ENCODE results near the gene LAMA3.

LAMA3 gene

GRCh38 chr18:23778828-23779227 lies 89.6 kb downstream of the LAMA3 start:
- no peak for DNase-seq (ENCODE audit: low read depth)

GRCh38 chr18:23779696-23780303 lies 90.5 kb downstream of the LAMA3 start:
- no peak for DNase-seq (ENCODE audit: low read depth)

DNA sequence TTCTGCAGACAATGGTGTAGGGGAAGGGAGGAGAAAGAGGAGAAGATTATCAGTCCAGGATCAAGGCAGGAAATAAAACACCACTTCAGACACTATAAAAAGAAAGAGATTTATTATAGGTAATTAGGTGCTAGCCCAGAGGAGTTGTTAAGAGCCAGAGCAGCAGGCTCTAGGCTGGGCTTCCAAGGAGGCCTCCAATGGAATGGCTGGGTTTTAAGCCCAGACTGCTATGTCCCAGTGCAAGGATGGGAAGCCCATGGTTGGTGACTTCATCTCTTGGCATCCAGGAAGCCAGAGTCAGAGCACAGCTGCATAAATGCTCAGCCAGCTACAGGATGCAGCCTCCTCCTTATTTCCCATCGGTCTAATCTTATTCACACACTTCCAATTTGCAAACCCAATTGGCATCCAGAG lies 95.6 kb downstream of the LAMA3 start:
- DNase-seq (ENCODE audit: low read depth), result no peak

DNA sequence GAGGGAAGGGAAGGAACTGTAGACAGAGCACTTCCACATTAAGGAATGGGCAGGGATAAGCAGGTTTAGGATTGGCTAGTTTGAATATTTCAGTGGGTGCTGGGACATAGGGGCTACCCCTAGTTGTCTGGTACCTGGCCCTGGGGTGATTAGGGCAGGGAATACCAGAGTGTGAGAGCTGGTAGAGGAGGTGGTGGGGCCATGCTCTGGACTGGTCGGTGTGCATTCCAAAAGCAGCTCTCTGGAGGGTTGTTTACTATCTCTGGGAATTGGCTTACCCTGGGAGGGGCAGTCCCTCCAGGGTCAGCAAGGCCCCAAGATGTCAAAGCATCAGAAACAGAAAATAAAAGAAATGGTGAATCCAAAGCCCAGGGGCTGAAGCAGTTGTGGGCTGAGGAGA lies 103.8 kb downstream of the LAMA3 start:
- no peak for DNase-seq (ENCODE audit: low read depth)

GRCh38 chr18:23793985-23794867 lies 105.0 kb downstream of the LAMA3 start:
- no peak for DNase-seq (ENCODE audit: low read depth)

DNA sequence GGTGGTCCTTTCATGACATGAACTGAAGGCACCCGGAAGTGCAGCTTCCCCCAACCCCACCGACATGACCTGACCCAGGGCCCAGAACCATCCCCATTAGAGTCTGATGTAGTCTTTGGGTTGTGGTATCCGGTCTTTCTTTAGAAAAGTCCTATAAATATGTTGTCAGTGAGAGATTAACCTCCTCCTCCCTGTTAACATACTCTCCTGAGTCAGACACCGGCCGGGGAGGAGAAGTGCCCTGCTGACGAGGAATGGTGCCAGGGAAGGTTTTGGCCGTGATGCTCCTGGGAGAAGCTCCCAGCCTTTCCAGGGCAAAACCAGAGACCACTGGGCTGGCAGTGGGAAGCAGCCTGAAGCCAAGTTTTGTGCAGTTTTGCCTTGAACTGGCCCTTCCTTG lies 109.0 kb downstream of the LAMA3 start:
- DNase-seq (ENCODE audit: low read depth), result no peak

DNA sequence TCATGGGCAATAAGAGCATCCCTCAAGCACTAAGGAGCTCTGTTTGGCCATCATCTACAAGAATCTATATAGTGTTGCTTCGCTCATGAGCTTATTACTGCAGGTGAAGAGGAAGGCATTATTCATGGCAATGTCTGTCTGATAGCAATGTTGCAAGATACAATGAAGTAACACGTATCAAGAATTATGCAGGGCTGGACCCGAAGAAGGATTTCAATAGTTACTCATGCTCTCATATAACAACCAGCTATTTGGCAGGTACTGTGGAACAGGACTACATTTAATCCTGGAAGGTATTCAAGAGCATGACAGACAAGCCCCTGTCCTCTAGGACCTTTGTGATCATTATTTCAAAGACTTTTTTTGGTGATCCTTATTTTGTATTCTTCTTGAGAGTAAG lies 109.6 kb downstream of the LAMA3 start:
- DNase-seq (ENCODE audit: low read depth), result no peak

- DNase-seq (ENCODE audit: low read depth), result no peak
These were observed 110.3 kb downstream of the LAMA3 start for GRCh38 chr18:23799540-23799939.

- no peak for DNase-seq (ENCODE audit: low read depth)
These were observed 111.6 kb downstream of the LAMA3 start for GRCh38 chr18:23800902-23801301.

DNA sequence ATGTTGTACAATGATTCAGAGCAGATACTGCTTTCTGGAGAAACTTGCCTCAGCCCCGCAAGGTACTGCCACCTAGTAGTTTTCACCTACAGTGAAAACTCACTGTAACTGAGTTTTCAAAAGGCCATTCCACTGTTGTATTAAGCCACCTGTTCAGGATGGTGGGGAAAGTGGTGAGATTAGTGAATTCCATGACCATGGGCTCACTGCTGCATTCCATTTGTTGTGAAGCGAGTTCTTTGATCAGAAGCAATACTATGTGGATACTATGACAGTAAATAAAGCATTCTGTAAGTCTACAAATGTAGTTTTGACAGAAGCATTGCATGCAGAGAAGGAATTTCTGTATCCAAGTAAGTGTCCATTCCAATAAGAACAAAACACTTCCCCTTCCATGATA lies 113.6 kb downstream of the LAMA3 start:
- DNase-seq (ENCODE audit: low read depth), result no peak

GRCh38 chr18:23803755-23804154 lies 114.5 kb downstream of the LAMA3 start:
- no peak for DNase-seq (ENCODE audit: low read depth)

DNA sequence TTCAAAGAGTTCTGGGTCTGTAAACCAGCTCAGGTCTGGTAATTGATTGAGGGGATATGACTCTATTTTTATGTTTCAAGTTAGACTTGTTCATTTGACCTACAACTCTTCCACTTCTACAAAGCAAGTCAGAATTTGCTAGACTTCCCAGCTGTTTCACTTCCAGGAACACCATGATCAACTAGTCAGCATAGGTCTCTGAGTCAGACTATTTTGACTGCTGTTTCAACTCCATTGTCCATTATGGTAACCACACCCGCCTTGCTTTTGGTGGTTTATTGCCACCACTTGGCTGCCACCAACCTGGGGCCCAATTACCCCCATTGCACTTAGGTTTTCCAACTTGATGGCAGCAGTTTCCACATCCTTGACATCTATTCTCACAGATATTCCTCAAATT lies 116.6 kb downstream of the LAMA3 start:
- no peak for DNase-seq (ENCODE audit: low read depth)

- no peak for DNase-seq (ENCODE audit: low read depth)
These were observed 120.2 kb downstream of the LAMA3 start for GRCh38 chr18:23809415-23809814.

DNA sequence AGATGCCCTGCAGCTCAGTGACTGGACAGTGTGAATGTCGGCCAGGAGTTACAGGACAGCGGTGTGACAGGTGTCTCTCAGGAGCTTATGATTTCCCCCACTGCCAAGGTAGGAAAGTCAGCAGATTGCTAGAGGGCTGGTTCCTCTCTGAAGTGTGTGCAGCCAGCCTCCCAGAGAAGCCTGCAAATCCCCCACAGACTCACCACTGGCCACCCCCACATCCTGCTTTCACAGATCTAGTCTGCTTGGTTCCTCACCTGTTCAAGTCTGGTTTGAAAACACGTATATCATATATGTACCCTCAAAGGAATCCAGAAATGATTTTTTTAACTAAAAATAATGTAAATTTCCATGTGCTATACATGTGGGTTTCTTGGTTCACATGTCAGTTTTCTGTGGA lies 121.1 kb downstream of the LAMA3 start:
- no peak for DNase-seq (ENCODE audit: low read depth)

- DNase-seq (ENCODE audit: low read depth), result no peak
These were observed 121.9 kb downstream of the LAMA3 start for GRCh38 chr18:23811176-23811575.

DNA sequence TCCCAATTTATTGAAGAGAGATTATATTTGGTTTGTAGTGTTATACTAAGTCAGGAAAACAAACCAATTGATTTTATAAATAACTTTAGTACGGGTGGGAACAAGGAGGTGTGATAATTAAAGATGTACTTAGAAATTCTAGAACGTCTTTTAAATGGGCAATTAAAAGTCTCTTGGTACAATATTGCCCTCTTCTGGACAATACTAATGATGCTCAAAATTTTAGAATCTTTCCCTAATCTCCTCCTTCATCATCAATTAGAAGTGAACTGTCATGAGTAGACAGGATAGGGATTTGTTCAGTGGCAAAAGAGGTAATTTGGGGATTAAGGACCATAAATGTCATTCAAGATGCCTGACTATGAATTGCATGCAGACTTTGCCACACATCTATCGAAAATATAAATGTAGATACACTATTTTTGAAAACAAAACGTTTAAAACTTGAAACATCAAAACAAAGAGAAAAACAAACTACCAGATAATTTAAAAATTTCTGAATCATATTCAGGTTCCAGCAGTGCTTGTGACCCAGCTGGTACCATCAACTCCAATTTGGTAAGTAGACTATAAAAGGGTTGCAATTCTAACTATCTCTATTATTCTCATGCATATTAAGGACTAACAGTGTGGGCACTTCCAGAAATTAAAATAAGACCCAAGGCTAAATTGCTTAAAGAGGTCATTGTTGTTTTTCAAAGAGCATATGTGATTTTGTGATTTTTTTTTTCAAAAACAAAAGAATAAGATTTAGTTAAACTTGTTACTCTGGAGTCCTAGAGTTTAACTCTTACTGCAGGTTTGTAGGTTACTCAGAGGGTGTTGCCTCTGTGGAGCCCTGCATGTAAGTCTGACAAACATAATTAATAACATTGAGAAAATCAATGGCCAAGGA lies 123.5 kb downstream of the LAMA3 start:
- no peak for DNase-seq (ENCODE audit: low read depth)

GRCh38 chr18:23814991-23815614 lies 125.8 kb downstream of the LAMA3 start:
- DNase-seq (ENCODE audit: low read depth), result no peak

- no peak for DNase-seq (ENCODE audit: low read depth)
These were observed 126.8 kb downstream of the LAMA3 start for GRCh38 chr18:23816021-23816420.

GRCh38 chr18:23816740-23817139 lies 127.5 kb downstream of the LAMA3 start:
- no peak for DNase-seq (ENCODE audit: low read depth)

GRCh38 chr18:23819001-23819400 lies 129.7 kb downstream of the LAMA3 start:
- no peak for DNase-seq (ENCODE audit: low read depth)

DNA sequence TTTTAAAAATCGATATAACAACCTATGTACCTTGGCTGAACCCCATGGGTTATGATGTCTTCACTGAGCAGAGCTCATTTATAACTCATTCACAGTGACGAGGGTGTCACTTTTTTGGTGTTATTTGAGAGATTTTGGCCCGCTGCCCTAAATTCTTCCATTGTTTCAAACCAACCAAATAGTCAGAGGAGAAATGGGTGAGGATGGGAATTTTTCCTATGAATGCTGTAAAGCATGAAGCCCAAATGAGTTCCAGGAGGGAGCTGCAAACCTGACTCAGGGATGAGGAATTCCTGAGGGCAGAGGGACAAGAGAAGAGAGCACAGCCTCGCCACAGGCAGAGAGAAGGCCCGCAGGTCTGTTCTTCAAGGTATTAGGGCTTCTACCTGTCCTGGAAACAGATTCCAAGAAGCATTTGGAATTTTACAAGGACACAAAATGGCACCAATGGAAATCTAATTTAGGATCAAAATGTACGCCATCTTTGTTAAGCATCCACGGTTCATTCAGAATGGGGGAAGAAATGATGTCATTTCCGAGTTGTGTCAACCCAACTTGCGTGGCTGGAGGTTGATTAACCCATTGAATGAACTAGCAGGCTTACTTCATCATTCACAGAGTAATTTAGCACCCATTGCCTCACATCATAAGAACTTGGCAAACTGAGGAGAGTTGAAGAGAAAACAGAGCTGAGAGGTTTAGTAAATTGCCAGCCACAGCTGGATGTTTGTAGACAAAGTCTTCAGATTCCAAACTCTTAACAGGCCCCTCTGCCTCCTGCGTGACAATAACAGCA lies 133.5 kb downstream of the LAMA3 start:
- no peak for DNase-seq (ENCODE audit: low read depth)
